Measurements from ENCODE around the gene HIVEP1. TPM values are rescaled to one million over a fixed set of nuclear protein-coding genes. Genes with fewer than 3 reads are reported as not detected.

The HIVEP1 gene
- total RNA-seq, 1 donor, result 18.8 TPM

DNA sequence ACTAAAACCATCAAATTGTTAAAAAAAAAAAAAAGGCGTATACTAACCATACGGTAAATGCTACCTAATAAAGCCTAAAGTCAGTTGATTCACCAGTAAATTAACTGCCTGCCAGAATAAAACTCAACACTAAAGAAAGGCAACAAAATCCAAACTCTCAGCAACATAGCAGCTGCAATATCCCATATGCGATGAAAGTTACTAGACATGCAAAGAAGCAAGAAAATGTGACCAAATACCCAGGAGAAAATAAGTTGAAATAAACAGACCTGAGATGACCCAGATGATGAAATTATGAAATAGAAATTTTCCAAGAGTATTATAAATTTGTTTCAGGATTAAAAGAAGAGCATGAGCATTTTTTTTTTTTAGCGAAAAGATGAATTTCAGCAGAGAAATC lies 174.4 kb downstream of the HIVEP1 start:
- Histone ChIP-seq H3K4me2 (ENCODE audit: insufficient read depth, low read length) (no peak overlapping the region), H3K9me3 (ENCODE audit: low read depth, low read length) (no peaks in the 10 kb centered on the region), H3K27me3 (ENCODE audit: insufficient read depth, low read length) (no peaks in the 10 kb centered on the region), H4K20me1 (ENCODE audit: insufficient read depth, low read length) (no peaks in the 10 kb centered on the region), H3K79me2 (ENCODE audit: insufficient read depth, low read length) (no peaks in the 10 kb centered on the region), H2AFZ (ENCODE audit: low read length) (no peak overlapping the region), H3K4me1 (ENCODE audit: insufficient read depth, low read length) (no peaks in the 10 kb centered on the region), H3K4me3 (ENCODE audit: insufficient read depth, low read length) (no peak overlapping the region), H3K27ac (ENCODE audit: low read depth, low read length) (no peak overlapping the region), H3K36me3 (ENCODE audit: insufficient read depth, low read length) (no peaks in the 10 kb centered on the region)
- no peak for TF ChIP-seq CTCF (IDR thresholded peaks at IDR 0.05; ENCODE audit: extremely low read depth, low read depth, low read length)
- DNase-seq (ENCODE audit: insufficient read length, low spot score, missing footprints), result no peak

DNA sequence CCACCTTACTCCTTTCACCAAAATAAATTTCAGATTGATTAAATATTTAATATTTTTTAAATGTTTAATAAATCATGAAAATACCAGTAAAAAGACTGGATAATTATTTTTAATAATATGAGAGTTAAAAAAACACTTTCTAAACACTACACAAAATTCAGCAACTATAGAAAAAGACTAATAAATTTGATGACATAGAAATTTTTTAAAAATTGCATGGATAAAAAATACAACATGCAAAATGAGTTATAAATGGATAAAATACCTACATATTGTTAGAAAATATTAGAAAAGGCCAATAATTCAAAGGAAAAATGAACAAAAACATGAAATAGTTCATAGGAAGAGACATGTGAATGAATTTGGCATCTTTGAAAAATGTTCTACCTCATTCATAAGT lies 177.0 kb downstream of the HIVEP1 start:
- H3K36me3 ChIP-seq (ENCODE audit: insufficient read depth, low read length), result no peaks in the 10 kb centered on the region
- no peaks in the 10 kb centered on the region for H4K20me1 ChIP-seq (ENCODE audit: insufficient read depth, low read length)
- H3K27ac ChIP-seq (ENCODE audit: low read depth, low read length), result no peak overlapping the region
- DNase-seq (ENCODE audit: insufficient read length, low spot score, missing footprints), result no peak
- no peak overlapping the region for H2AFZ ChIP-seq (ENCODE audit: low read length)
- H3K9me3 ChIP-seq (ENCODE audit: low read depth, low read length), result no peaks in the 10 kb centered on the region
- no peaks in the 10 kb centered on the region for H3K27me3 ChIP-seq (ENCODE audit: insufficient read depth, low read length)
- no peak overlapping the region for H3K4me2 ChIP-seq (ENCODE audit: insufficient read depth, low read length)
- no peaks in the 10 kb centered on the region for H3K4me1 ChIP-seq (ENCODE audit: insufficient read depth, low read length)
- H3K79me2 ChIP-seq (ENCODE audit: insufficient read depth, low read length), result no peaks in the 10 kb centered on the region
- no peak overlapping the region for H3K4me3 ChIP-seq (ENCODE audit: insufficient read depth, low read length)
- no peak for TF ChIP-seq CTCF (IDR thresholded peaks at IDR 0.05; ENCODE audit: extremely low read depth, low read depth, low read length)

GRCh38 chr6:12189661-12190060 lies 177.5 kb downstream of the HIVEP1 start:
- no peak for TF ChIP-seq CTCF (IDR thresholded peaks at IDR 0.05; ENCODE audit: extremely low read depth, low read depth, low read length)
- no peaks in the 10 kb centered on the region for H3K36me3 ChIP-seq (ENCODE audit: insufficient read depth, low read length)
- no peak overlapping the region for H2AFZ ChIP-seq (ENCODE audit: low read length)
- H3K4me2 ChIP-seq (ENCODE audit: insufficient read depth, low read length), result no peak overlapping the region
- no peaks in the 10 kb centered on the region for H4K20me1 ChIP-seq (ENCODE audit: insufficient read depth, low read length)
- no peaks in the 10 kb centered on the region for H3K4me1 ChIP-seq (ENCODE audit: insufficient read depth, low read length)
- H3K27me3 ChIP-seq (ENCODE audit: insufficient read depth, low read length), result no peaks in the 10 kb centered on the region
- H3K79me2 ChIP-seq (ENCODE audit: insufficient read depth, low read length), result no peaks in the 10 kb centered on the region
- no peak overlapping the region for H3K27ac ChIP-seq (ENCODE audit: low read depth, low read length)
- H3K9me3 ChIP-seq (ENCODE audit: low read depth, low read length), result no peaks in the 10 kb centered on the region
- no peak overlapping the region for H3K4me3 ChIP-seq (ENCODE audit: insufficient read depth, low read length)
- no peak for DNase-seq (ENCODE audit: insufficient read length, low spot score, missing footprints)

DNA sequence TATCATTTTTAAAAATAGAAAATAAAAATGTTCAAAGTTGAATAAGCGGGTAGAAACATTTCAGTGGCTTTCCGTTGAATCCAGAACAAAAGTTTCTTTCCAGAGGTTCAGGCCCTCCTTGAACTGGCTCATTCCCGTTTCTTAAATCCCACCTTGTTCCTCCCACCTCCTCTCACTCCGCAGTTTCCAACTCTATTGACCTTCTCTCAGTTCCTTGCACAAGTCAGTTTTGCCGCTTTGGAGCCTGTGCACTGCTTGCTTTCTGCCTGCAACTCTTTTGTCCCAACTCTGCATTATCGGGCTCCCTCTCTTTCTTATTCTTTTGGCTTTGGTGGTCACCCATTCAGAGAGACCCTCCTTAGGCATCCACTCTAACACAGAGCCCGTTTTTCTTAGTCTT lies 178.1 kb downstream of the HIVEP1 start:
- no peak overlapping the region for H3K4me3 ChIP-seq (ENCODE audit: insufficient read depth, low read length)
- H3K27ac ChIP-seq (ENCODE audit: low read depth, low read length), result no peak overlapping the region
- TF ChIP-seq CTCF (IDR thresholded peaks at IDR 0.05; ENCODE audit: extremely low read depth, low read depth, low read length), result no peak
- H3K9me3 ChIP-seq (ENCODE audit: low read depth, low read length), result no peaks in the 10 kb centered on the region
- no peaks in the 10 kb centered on the region for H3K36me3 ChIP-seq (ENCODE audit: insufficient read depth, low read length)
- no peak overlapping the region for H2AFZ ChIP-seq (ENCODE audit: low read length)
- no peak for DNase-seq (ENCODE audit: insufficient read length, low spot score, missing footprints)
- no peaks in the 10 kb centered on the region for H3K27me3 ChIP-seq (ENCODE audit: insufficient read depth, low read length)
- no peaks in the 10 kb centered on the region for H4K20me1 ChIP-seq (ENCODE audit: insufficient read depth, low read length)
- no peaks in the 10 kb centered on the region for H3K79me2 ChIP-seq (ENCODE audit: insufficient read depth, low read length)
- no peaks in the 10 kb centered on the region for H3K4me1 ChIP-seq (ENCODE audit: insufficient read depth, low read length)
- H3K4me2 ChIP-seq (ENCODE audit: insufficient read depth, low read length), result no peak overlapping the region
